Spleen (tissue), 11 donors: ENCODE measurements around the gene AGK. TPM values are rescaled to one million over a fixed set of nuclear protein-coding genes. Genes with fewer than 3 reads are reported as not detected.

Experiments used
- DNase-seq: peaks from one replicate; pipeline ENCODE4 v3.0.0-alpha.2; 2020
- H3K27ac ChIP-seq, 8 donors: fragments of 200-600 bp; sonication (generic) in 7 of 8; 1 replicate in 4 of 8; 2 replicates in 4 of 8; pipeline versions ENCODE4 v1.5.0 to v1.8.0; 2016 to 2021; ENCODE audit warnings: inconsistent platforms in 4 of 8, mild to moderate bottlenecking in 4 of 8, moderate library complexity in 1 of 8
- H3K27me3 ChIP-seq, 7 donors: fragments of 200-600 bp; sonication (generic) in 6 of 7; replicated peaks in 1 of 7; 1 replicate in 4 of 7; 2 replicates in 3 of 7; pipeline versions ENCODE4 v1.5.0 to v1.8.0; 2016 to 2021; ENCODE audit warnings: inconsistent platforms in 3 of 7, mild to moderate bottlenecking in 1 of 7
- H3K36me3 ChIP-seq, 6 donors: fragments of 200-600 bp; sonication (generic) in 5 of 6; 1 replicate in 4 of 6; 2 replicates in 2 of 6; pipeline versions ENCODE4 v1.5.0 to v1.8.0; 2016 to 2021; ENCODE audit warnings: inconsistent platforms in 2 of 6
- H3K4me1 ChIP-seq, 6 donors: fragments of 200-600 bp; sonication (generic) in 5 of 6; 1 replicate in 3 of 6; 2 replicates in 3 of 6; pipeline versions ENCODE4 v1.5.0 to v1.8.0; 2016 to 2021; ENCODE audit warnings: inconsistent platforms in 3 of 6
- H3K4me3 ChIP-seq, 8 donors: fragments of 200-600 bp; sonication (generic) in 7 of 8; 1 replicate in 4 of 8; 2 replicates in 4 of 8; pipeline versions ENCODE4 v1.5.0 to v1.8.0; 2016 to 2021; ENCODE audit warnings: inconsistent platforms in 4 of 8, mild to moderate bottlenecking in 4 of 8, moderate library complexity in 2 of 8
- H3K9me3 ChIP-seq, 8 donors: fragments of 200-600 bp; sonication (generic) in 7 of 8; 1 replicate in 4 of 8; 2 replicates in 4 of 8; pipeline versions ENCODE4 v1.5.0 to v1.8.0; 2016 to 2021; ENCODE audit warnings: inconsistent platforms in 4 of 8
- POLR2A ChIP-seq, 3 donors: fragments of 450-650 bp; IDR thresholded peaks; one replicate each; pipeline ENCODE4 v1.5.1; 2017; ENCODE audit warnings: antibody characterized with exemption in 3 of 3, mild to moderate bottlenecking in 1 of 3
- POLR2AphosphoS5 ChIP-seq, 3 donors: sonication (generic); formaldehyde crosslinking; IDR thresholded peaks; one replicate each; pipeline ENCODE4 v1.5.1; 2017; ENCODE audit warnings: antibody characterized with exemption in 3 of 3
- WGBS, 5 donors: extraction: QIAGEN DNeasy Blood & Tissue Kit in 3 of 5; methylation state at CpG; one replicate each; pipeline versions ENCODE4 v1.1.5 to v1.1.7; 2013 to 2018; 5-methylcytosine and 5-hydroxymethylcytosine counted together
- intact Hi-C: fragments of 100-400 bp; cut with DNase I; formaldehyde crosslinking; loops from one replicate; pipeline ENCODE4 v1.15.0; 2023; ENCODE audit warnings: low total_unique reads
- polyA plus RNA-seq, 3 donors: library from polyadenylated mRNA; stranded (reverse); fragments of 200-250 nt; gene quantifications; one replicate each; pipeline ENCODE4 v1.2.1, GENCODE V29; 2013
- total RNA-seq, 7 donors: library from RNA; depleted of rRNA in 3 of 7; stranded (reverse); fragments of >200 nt in 3 of 7; fragmentation: NEBNext Ultra II Directional in 4 of 7; extraction: Animal tissue kit (Norgen Biotek cat#: 25700) in 4 of 7; gene quantifications; one replicate each; pipeline versions ENCODE4 v1.1.0 to v1.2.1, GENCODE V29; 2016 to 2021
- TF ChIP-seq, protein P1 (sequence below), 11 experiments: fragments of 200-600 bp in 7 of 11; fragments of 450-650 bp in 4 of 11; sonication (generic) in 4 of 11; IDR thresholded peaks in 8 of 11; conservative IDR thresholded peaks in 3 of 11; 1 replicate in 7 of 11; 2 replicates in 4 of 11; pipeline versions ENCODE4 v1.4.0 to v1.8.0; 2016 to 2021; ENCODE audit warnings: antibody characterized with exemption in 11 of 11, inconsistent platforms in 4 of 11, mild to moderate bottlenecking in 1 of 11
- donor health status: healthy with polysubstance abuse.
- donor health status: DM: no; HTN: no; CAD: no; lungs with moderate emphysema.
- donor health status: DM: no; HTN: no; CAD: no.
- donor health status: Bipolar disorder and iron deficiency.
- donor health status: healthy.
- donor health status: DM: no; HTN: no; CAD: no.
- donor health status: DM: yes; HTN: yes; CAD: no.

Gene AGK
- total and polyA plus RNA-seq, 10 donors = 11.0 to 35.5 (median 24.0) TPM

DNA sequence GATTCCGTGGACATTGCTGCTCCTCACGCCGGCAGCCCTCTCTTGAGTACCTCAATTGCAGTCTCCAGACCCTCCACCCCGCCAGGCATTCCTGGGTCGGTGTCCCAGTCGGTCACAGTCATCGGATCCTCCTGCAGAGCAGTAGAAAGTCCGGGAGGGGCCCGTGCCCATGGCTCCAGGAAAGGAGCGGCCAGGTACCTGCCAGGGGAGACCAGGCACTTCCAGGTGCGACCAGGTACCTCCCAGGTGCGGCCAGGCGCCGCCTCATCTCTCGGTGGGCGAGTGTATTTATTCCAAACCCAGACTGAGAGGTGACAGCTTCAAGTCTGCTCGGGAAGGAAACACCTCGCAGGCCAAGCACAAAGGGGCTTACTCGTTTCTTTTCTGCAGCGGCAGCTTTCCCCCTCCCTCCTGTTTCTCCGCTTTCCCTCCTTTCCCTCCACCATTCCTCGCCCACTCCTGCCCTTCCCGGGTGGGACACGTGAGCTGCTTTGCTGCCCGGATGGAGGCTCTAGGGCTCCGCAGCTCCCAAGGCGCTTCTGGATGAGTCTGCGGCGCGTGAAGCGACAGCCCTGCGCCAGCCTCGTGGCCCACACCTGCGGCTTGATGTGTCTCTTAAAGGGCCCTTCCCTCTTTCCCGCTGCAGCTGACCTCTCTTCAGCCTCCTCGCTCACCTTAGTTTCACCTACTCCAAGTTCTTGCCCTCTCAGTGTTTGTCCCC is 39.4 kb upstream of the AGK start:
- peaks cover 0 to 10% (median 0%) of the 10 kb centered on the region in 8 donors for H3K9me3 ChIP-seq
- no peak for TF ChIP-seq POLR2AphosphoS5 (IDR thresholded peaks at IDR 0.05)
- TF ChIP-seq, protein P1, sequence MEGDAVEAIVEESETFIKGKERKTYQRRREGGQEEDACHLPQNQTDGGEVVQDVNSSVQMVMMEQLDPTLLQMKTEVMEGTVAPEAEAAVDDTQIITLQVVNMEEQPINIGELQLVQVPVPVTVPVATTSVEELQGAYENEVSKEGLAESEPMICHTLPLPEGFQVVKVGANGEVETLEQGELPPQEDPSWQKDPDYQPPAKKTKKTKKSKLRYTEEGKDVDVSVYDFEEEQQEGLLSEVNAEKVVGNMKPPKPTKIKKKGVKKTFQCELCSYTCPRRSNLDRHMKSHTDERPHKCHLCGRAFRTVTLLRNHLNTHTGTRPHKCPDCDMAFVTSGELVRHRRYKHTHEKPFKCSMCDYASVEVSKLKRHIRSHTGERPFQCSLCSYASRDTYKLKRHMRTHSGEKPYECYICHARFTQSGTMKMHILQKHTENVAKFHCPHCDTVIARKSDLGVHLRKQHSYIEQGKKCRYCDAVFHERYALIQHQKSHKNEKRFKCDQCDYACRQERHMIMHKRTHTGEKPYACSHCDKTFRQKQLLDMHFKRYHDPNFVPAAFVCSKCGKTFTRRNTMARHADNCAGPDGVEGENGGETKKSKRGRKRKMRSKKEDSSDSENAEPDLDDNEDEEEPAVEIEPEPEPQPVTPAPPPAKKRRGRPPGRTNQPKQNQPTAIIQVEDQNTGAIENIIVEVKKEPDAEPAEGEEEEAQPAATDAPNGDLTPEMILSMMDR (IDR thresholded peaks at IDR 0.05 in 8 of 11, conservative IDR thresholded peaks at IDR 0.05 in 3 of 11) = no peak
- WGBS, 5 donors = 5 to 8% (median 6%) methylated on average over 27 to 36 of the region's 36 CpGs
- H3K27me3 ChIP-seq = peaks cover 0 to 63% (median 21%) of the 10 kb centered on the region in 7 donors
- H3K36me3 ChIP-seq = no peaks in the 10 kb centered on the region
- intact Hi-C loops = no loop called here
- no peak overlapping the region for H3K27ac ChIP-seq
- H3K4me1 ChIP-seq = peaks cover 0 to 11% (median 8%) of the 10 kb centered on the region in 6 donors
- DNase-seq = no peak
- H3K4me3 ChIP-seq = peak overlapping the region in 6 of 8 donors; percentile 8 to 57 (median 18)

DNA sequence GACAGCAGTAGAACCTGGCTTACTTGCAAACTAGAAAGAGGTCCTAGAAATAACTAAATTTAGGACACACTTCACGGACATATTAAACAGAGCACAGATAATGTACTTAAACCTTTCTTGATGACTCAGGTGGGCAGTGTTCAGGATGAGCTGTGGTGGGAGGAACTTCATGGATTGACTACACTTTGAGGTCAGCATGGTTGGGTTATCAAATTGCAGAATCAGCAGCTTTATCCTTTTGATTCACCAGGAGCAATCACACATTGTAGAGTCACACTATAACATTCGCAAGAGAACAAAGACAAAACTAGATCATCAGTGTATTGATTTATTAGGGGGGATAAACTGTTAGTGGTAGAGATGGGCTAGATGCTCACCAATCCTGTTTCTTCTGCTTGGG is 38.6 kb upstream of the AGK start:
- intact Hi-C loops = no loop called here
- Histone ChIP-seq H3K4me3 (no peak overlapping the region), H3K27ac (no peak overlapping the region), H3K27me3 (peaks cover 0 to 57% (median 21%) of the 10 kb centered on the region in 7 donors), H3K9me3 (peaks cover 0 to 10% (median 0%) of the 10 kb centered on the region in 8 donors), H3K36me3 (no peaks in the 10 kb centered on the region), H3K4me1 (peaks cover 0 to 11% (median 8%) of the 10 kb centered on the region in 6 donors)
- WGBS, 5 donors = 79 to 100% (median 87%) methylated on average over 2 of the region's 2 CpGs
- TF ChIP-seq POLR2A (IDR thresholded peaks at IDR 0.05) = no peak
- TF ChIP-seq, protein P1 (IDR thresholded peaks at IDR 0.05 in 8 of 11, conservative IDR thresholded peaks at IDR 0.05 in 3 of 11) = no peak
- TF ChIP-seq POLR2AphosphoS5 (IDR thresholded peaks at IDR 0.05) = no peak
- no peak for DNase-seq

DNA sequence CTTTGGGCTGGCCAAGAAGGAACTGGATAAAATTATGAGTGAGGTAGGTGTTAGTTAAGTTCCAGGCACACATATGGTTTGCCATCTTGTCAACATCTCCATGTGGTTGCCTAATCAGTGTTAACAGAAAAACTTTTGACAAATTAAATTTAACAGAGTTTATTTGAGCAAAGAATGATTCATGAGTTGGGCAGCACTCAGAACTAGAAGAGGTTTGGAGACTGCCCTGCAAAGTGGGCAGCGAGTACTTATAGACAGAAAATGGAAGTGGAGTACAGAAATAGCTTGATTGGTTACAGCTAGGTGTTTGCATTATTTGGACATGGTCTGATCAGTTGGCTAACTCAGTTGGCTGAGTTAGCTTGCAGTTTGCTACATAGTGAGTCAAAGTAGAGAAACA is 37.5 kb upstream of the AGK start:
- 88 to 97% (median 93%) methylated on average over 1 of the region's 1 CpG for WGBS, 5 donors
- DNase-seq = no peak
- H3K36me3 ChIP-seq = no peaks in the 10 kb centered on the region
- H3K4me3 ChIP-seq = no peak overlapping the region
- H3K9me3 ChIP-seq = peaks cover 0 to 10% (median 0%) of the 10 kb centered on the region in 8 donors
- H3K4me1 ChIP-seq = peaks cover 0 to 11% (median 8%) of the 10 kb centered on the region in 6 donors
- H3K27ac ChIP-seq = no peak overlapping the region
- TF ChIP-seq POLR2AphosphoS5 (IDR thresholded peaks at IDR 0.05) (no peak), POLR2A (IDR thresholded peaks at IDR 0.05) (no peak)
- TF ChIP-seq, protein P1 (IDR thresholded peaks at IDR 0.05 in 8 of 11, conservative IDR thresholded peaks at IDR 0.05 in 3 of 11) = no peak
- intact Hi-C loops = no loop called here
- H3K27me3 ChIP-seq = peaks cover 0 to 54% (median 20%) of the 10 kb centered on the region in 7 donors

DNA sequence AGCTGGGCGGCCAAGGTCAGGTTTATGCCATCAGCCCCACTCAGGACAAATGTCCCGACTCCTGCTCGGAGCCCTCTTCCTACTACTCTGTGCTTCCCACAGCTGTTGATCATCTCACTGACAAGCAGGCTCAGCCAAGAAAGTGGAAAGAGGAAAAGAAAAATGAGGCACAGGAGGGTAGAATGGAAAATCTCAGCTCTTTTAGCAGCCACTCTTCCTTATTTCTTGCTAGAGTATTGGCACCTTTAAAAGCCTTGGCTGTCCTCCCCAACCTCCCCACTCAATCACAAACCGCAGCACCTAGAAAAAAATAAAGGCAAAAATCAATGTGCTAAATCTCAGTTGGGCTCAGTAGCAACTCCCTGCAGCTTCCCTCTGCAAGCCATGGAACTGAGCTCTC is 35.3 kb upstream of the AGK start:
- Histone ChIP-seq H3K27me3 (peaks cover 0 to 35% (median 12%) of the 10 kb centered on the region in 7 donors), H3K36me3 (no peaks in the 10 kb centered on the region), H3K4me1 (peaks cover 0 to 11% (median 8%) of the 10 kb centered on the region in 6 donors), H3K9me3 (peaks cover 0 to 10% (median 0%) of the 10 kb centered on the region in 8 donors), H3K4me3 (no peak overlapping the region), H3K27ac (no peak overlapping the region)
- 69 to 77% (median 72%) methylated on average over 4 of the region's 4 CpGs for WGBS, 5 donors
- TF ChIP-seq, protein P1 (IDR thresholded peaks at IDR 0.05 in 8 of 11, conservative IDR thresholded peaks at IDR 0.05 in 3 of 11) = no peak
- TF ChIP-seq POLR2AphosphoS5 (IDR thresholded peaks at IDR 0.05) (no peak), POLR2A (IDR thresholded peaks at IDR 0.05) (no peak)
- intact Hi-C loops = no loop called here
- DNase-seq = no peak
